HG03045 (cell line): ENCODE data around the gene PATE4.

Experiments
- ATAC-seq: cut with Tn5 transposase; IDR thresholded peaks from one replicate; pipeline ENCODE4 v1.9.1; 2021; ENCODE audit warnings: mild to moderate bottlenecking, moderate library complexity; ENCODE audit not compliant: unreplicated experiment

Gene PATE4

GRCh38 chr11:125887373-125888324, 54.5 kb downstream of the PATE4 start, which contains the start of gene HYLS1:
Gene HYLS1 (plus strand): TSS chr11:125887668. CDS start chr11:125899369, 11,701 bp downstream.
- peak; percentile 93 for ATAC-seq
